ENCODE measurements around the gene KYAT1. TPM values are rescaled to one million over a fixed set of nuclear protein-coding genes. Genes with fewer than 3 reads are reported as not detected.

Gene KYAT1
- total RNA-seq, 1 donor from 2014 or later: 7.1 TPM

- no peaks in the 10 kb centered on the region for H3K9me3 ChIP-seq
- H3K4me3 ChIP-seq: no peak overlapping the region
- DNase-seq: no peak
- no peak for ATAC-seq
- TF ChIP-seq, protein P1, sequence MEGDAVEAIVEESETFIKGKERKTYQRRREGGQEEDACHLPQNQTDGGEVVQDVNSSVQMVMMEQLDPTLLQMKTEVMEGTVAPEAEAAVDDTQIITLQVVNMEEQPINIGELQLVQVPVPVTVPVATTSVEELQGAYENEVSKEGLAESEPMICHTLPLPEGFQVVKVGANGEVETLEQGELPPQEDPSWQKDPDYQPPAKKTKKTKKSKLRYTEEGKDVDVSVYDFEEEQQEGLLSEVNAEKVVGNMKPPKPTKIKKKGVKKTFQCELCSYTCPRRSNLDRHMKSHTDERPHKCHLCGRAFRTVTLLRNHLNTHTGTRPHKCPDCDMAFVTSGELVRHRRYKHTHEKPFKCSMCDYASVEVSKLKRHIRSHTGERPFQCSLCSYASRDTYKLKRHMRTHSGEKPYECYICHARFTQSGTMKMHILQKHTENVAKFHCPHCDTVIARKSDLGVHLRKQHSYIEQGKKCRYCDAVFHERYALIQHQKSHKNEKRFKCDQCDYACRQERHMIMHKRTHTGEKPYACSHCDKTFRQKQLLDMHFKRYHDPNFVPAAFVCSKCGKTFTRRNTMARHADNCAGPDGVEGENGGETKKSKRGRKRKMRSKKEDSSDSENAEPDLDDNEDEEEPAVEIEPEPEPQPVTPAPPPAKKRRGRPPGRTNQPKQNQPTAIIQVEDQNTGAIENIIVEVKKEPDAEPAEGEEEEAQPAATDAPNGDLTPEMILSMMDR (IDR thresholded peaks at IDR 0.05): no peak
- intact Hi-C loops (cut with DNase I): no loop called here
- peaks cover 68% of the 10 kb centered on the region for H3K4me1 ChIP-seq
- H3K36me3 ChIP-seq: peaks cover 75% of the 10 kb centered on the region
- no peaks in the 10 kb centered on the region for H3K27me3 ChIP-seq (ENCODE audit: low read depth)
- peak overlapping the region; percentile 36 for H3K27ac ChIP-seq
Observed at GRCh38 chr9:128895556-128895955, 13.8 kb upstream of the KYAT1 start.

DNA sequence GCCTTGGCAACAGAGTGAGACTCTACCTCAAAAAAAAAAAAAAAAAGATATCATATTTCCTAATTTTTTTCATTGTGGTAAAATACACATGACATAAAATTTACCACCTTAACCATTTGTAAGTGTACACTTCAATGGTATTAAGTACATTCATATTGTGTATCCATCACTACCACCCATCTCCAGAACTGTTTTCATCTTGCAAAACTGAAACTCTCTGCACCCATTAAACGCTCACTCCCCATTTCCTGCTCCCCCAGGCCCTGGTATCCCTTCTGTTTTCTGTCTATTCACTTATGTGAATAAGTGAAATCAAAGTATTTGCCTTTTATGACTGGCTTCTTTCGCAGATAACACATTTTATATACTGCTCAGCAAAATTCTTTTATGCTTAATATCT lies 13.0 kb upstream of the KYAT1 start:
- DNase-seq (no peak), ATAC-seq (no peak)
- Histone ChIP-seq H3K9me3 (no peaks in the 10 kb centered on the region), H3K4me1 (peaks cover 60% of the 10 kb centered on the region), H3K27me3 (ENCODE audit: low read depth) (no peaks in the 10 kb centered on the region), H3K4me3 (no peak overlapping the region), H3K27ac (no peak overlapping the region), H3K36me3 (peaks cover 80% of the 10 kb centered on the region)
- intact Hi-C loops (cut with DNase I): no loop called here
- TF ChIP-seq, protein P1 (IDR thresholded peaks at IDR 0.05): no peak

DNA sequence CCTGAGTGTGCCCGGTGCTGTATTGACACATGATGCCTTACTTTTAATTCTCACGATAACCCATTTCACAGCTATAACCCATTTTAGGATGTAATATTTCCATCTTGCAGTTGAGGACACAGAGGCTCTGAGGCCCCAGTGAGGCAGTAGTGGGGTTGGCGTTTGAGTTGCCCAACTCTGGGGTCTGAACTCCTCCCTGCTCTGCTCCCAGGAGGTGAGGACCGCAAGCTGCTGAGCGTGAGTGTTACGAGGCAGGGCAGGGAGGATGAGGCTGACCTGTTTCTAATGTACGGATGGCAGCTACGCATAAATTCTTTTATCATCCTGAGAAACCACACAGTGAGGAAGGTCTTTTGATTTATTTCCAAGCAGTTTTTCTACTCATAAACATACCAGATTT lies 11.6 kb upstream of the KYAT1 start:
- TF ChIP-seq, protein P1 (IDR thresholded peaks at IDR 0.05): no peak
- ATAC-seq (no peak), DNase-seq (no peak)
- H3K9me3 ChIP-seq: no peaks in the 10 kb centered on the region
- H3K27me3 ChIP-seq (ENCODE audit: low read depth): no peaks in the 10 kb centered on the region
- H3K36me3 ChIP-seq: peaks cover 81% of the 10 kb centered on the region
- H3K4me1 ChIP-seq: peaks cover 54% of the 10 kb centered on the region
- intact Hi-C loops (cut with DNase I): no loop called here
- H3K4me3 ChIP-seq: no peak overlapping the region
- peak overlapping the region; percentile 85 for H3K27ac ChIP-seq

- Histone ChIP-seq H3K9me3 (no peaks in the 10 kb centered on the region), H3K27me3 (ENCODE audit: low read depth) (no peaks in the 10 kb centered on the region), H3K4me3 (peak overlapping the region; percentile 27), H3K4me1 (peaks cover 55% of the 10 kb centered on the region), H3K27ac (peak overlapping the region; percentile 85), H3K36me3 (peaks cover 74% of the 10 kb centered on the region)
- DNase-seq (peak; percentile 81), ATAC-seq (peak; percentile 89 to 94)
- intact Hi-C loops (cut with DNase I): no loop called here
- TF ChIP-seq, protein P1 (IDR thresholded peaks at IDR 0.05): no peak
Observed at GRCh38 chr9:128892221-128892921, 10.6 kb upstream of the KYAT1 start.

DNA sequence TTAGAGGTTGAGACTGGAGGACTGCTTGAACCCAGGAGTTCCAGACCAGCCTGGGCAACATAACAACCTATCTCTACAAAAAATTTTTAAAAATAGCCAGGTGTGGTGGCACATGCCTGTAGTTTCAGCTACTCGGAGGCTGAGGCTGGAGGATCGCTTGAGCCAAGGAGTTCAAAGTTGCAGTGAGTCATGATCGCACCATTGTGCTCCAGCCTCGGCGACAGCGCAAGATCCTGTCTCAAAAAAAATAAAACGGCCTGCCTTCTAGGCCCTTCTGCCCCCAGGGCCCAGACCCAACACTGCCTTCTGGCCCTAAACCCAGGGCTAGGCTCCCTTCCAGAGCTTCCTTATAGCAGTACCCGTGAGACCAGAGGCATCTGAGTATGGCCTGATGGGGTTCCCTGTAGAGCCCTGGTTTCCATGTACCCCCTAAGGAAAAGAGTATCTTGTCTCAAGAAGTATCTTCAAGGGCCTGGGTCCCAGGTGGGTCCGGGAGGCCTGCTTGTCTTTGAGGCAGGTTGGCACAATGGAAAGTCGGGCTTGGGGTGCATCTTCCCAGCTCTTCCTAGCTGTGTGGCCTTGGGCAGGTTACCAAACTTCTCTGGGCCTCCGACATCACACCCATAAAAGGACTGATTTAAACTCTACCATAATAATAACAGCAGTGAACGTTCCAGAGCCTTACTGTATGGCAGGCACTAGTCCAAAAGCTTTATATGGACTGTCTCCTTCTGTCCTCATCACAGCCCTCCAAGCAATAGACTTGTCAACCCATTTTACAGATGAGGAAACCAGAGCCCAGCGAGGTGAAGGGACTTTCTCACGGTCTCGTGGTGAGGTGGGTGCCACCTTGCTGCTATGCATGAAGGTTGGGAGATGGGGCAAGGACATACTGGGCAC lies 9.8 kb upstream of the KYAT1 start:
- no peak for DNase-seq
- intact Hi-C loops (cut with DNase I): no loop called here
- Histone ChIP-seq H3K27me3 (ENCODE audit: low read depth) (no peaks in the 10 kb centered on the region), H3K4me3 (peak overlapping the region; percentile 21), H3K27ac (peak overlapping the region; percentile 85), H3K9me3 (no peaks in the 10 kb centered on the region), H3K4me1 (peaks cover 58% of the 10 kb centered on the region), H3K36me3 (peaks cover 74% of the 10 kb centered on the region)
- ATAC-seq: no peak
- TF ChIP-seq, protein P1 (IDR thresholded peaks at IDR 0.05): no peak

Data from lower lobe of right lung (tissue), 2 donors.